ENCODE measurements around the gene PTPRR. TPM values are rescaled to one million over a fixed set of nuclear protein-coding genes. Genes with fewer than 3 reads are reported as not detected.

Gene PTPRR
- polyA plus RNA-seq, 4 donors = 0.64 to 0.82 (median 0.73) TPM

- DNase-seq (ENCODE audit: low read depth in 4 of 4, low spot score in 2 of 4) = no peak
Observed at GRCh38 chr12:70806043-70806442, 114.5 kb downstream of the PTPRR start.

DNA sequence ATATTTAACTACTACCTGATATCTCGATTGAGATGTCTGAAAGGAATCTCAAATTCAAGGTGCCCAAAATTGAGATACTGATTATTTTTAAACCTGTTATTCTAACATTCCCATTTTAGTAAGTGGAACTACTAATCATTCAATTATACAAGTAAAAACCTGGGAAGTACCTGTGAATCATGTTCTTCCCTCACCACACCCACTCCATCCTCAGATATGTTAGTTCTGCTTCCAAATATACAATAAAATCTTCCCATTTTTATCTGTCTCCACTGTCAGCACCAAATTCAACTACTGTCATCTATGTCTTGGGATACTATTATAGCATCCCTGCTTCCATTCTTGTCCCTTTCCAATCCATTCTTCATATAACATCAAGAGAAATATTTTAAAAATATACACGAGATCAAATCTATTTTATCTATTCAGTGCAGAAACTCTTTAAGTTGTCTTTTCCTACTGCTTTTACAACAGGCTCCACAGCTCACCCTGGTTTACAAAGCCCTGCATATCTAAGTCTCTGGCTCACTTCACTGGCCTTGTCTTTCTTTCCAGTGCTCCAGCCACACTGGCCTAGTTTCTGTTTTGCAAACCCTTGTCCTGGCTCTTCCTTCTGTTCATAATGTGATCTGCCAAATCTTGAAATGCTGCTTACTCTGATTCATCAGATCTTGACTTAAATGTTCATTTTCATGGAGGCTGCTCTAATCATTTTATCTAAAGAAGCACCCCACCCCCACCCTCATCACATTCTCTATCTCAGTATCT lies 122.3 kb downstream of the PTPRR start:
- no peak for DNase-seq (ENCODE audit: low read depth in 4 of 4, low spot score in 2 of 4)

DNA sequence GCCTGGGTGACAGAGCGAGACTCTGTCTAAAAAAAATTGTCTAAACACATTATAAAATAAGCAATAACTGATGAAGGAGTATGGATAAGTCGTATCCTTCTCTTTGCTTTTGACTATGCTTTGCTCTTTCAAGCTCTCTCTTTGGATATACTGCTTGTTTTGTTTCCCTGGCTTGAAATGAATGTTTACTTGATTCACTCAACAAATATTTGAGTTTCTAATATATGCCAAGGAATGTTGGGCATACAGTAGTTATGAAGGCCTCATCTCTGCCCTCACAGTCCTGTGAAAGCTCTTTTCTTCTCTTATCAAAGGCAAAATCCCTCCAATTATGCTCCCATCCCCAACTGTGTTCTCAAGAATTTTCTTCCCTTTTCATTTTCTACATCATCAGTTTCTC lies 123.5 kb downstream of the PTPRR start:
- DNase-seq (ENCODE audit: low read depth in 4 of 4, low spot score in 2 of 4) = no peak

- DNase-seq (ENCODE audit: low read depth in 4 of 4, low spot score in 2 of 4) = no peak
Observed at GRCh38 chr12:70795608-70796007, 124.9 kb downstream of the PTPRR start.

- no peak for DNase-seq (ENCODE audit: low read depth in 4 of 4, low spot score in 2 of 4)
Observed at GRCh38 chr12:70794131-70794530, 126.4 kb downstream of the PTPRR start.

- DNase-seq (ENCODE audit: low read depth in 4 of 4, low spot score in 2 of 4) = no peak
Observed at GRCh38 chr12:70788774-70789173, 131.8 kb downstream of the PTPRR start.

GRCh38 chr12:70787612-70788011 lies 132.9 kb downstream of the PTPRR start:
- no peak for DNase-seq (ENCODE audit: low read depth in 4 of 4, low spot score in 2 of 4)

DNA sequence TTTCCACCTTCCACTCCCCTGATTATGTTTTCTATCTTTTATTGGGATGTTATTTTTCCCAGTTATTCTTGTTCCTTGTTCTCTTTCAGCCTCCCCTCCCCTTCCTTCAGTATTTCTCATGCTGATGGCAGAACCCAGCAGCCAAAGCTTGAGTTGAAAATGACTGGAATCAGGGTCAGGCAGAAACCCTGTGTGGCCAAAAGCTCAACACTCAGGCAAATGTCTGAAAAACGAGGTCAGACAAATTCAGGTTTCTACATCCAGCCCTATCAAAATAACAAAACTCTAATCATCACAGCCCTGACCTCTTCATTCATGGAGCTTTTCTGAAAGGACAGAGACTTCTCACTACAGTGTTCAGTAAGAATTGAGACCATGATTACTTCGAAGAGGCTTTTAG lies 134.6 kb downstream of the PTPRR start:
- no peak for DNase-seq (ENCODE audit: low read depth in 4 of 4, low spot score in 2 of 4)

GRCh38 chr12:70784042-70784668 lies 136.4 kb downstream of the PTPRR start:
- DNase-seq (ENCODE audit: low read depth in 4 of 4, low spot score in 2 of 4) = no peak

DNA sequence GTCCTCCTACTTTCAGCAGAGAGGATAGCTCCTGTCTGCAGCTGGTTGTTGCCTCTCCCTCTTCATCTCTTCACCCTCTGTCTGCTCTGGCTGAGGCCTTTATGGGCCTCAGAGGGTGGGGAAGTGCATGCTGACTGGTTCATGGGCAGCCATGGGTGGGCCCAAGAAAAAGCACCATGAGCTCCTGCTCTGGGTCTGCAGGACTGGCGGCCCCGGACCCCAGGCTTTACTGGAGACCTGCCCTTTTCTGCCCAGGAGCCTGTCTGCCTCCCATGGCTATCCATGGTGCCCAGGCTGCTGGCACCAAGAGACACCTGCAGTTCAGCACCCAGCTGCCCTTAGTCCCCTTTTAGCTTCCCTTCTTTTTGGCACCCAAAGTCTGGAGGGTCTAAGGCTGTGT lies 137.1 kb downstream of the PTPRR start:
- no peak for DNase-seq (ENCODE audit: low read depth in 4 of 4, low spot score in 2 of 4)

- no peak for DNase-seq (ENCODE audit: low read depth in 4 of 4, low spot score in 2 of 4)
Observed at GRCh38 chr12:70779250-70779649, 141.3 kb downstream of the PTPRR start.

DNA sequence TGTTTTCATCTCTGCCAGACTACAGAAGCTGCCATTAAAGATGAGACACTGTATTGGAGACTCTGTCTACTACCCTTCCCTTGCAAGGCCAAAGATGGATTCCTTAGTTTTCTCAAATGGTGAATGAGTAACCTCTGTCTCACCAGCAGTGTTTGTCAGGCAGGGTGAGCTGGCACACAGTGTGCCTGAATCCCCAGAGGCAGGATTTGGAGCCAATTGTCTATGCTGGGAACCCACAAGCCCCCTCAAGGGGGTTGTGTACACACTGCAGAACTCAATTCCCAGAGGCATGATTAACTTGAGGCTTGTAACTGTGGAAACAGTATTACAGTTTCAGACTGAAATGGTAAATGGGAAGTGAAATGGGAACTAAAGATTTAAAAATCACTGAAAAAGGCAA lies 146.5 kb downstream of the PTPRR start:
- no peak for DNase-seq (ENCODE audit: low read depth in 4 of 4, low spot score in 2 of 4)

DNA sequence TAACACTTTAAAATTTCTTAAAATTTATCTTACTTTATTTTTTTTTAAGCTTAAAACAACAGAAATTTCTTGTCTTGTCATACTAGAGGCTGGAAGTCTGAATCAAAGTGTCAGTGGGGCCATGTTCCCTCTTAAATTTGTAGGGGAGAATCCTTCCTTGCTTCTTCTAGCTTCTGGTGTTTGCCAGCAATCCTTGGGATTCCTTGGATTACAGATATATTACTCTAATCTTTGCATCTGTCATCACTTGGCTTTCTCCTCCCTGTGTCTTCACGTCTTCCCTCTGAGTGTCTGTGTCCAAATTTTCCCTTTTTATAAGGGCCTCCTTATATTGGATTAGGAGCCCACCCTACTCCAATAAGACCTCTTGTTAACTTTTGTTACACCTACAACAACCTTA lies 147.7 kb downstream of the PTPRR start:
- no peak for DNase-seq (ENCODE audit: low read depth in 4 of 4, low spot score in 2 of 4)

DNA sequence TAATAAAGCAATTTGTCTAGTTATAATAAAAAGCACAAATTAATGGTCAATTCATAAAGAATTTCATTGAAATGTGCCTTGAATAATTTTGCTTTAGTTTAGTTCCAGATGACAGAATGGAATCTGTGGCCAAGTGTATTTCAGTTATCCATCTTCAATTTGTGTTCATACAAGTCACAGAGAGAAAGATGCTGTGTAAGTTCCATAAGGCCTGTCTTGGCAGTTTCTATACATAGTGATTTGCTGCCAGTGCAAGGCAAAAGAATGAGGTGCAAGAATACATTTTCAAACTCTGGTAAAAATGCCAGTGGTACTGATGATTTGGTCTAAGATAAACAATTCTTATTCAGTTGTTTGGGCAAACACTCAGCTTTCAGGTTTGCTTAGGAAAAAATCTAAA lies 149.0 kb downstream of the PTPRR start:
- no peak for DNase-seq (ENCODE audit: low read depth in 4 of 4, low spot score in 2 of 4)

- DNase-seq (ENCODE audit: low read depth in 4 of 4, low spot score in 2 of 4) = no peak
Observed at GRCh38 chr12:70763666-70764065, 156.9 kb downstream of the PTPRR start.

- no peak for DNase-seq (ENCODE audit: low read depth in 4 of 4, low spot score in 2 of 4)
Observed at GRCh38 chr12:70762000-70762399, 158.5 kb downstream of the PTPRR start.

DNA sequence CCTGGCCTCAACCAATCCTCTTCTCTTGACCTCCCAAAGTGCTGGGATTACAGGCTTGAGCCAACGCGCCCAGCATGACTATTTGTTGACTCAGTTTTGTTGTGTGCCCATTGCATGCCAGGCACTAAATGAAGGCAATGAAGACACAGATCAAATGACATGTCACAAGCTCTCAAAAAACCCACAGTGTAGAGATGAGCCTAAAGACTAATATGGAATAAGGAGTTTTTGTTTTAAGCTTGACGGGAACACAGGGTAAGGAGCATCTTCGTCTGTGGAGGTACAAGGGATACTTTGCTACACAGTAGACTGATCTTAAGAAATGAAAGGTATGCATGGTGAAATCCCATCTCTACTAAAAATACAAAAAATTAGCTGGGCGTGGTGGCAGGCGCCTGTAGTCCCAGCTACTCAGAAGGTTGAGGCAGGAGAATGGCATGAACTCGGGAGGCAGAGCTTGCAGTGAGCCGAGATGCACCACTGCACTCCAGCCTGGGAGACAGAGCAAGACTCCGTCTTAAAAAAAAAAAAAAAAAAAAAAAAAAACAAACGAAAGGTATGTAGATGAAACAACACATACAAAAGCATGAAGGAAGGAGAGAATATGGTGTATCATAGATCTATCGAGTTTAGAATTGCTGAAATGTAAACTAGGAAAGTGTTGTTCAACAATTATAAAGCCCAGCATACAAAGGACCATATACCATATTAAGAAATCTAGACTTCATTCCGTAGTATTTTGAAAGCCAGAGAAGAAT lies 161.2 kb downstream of the PTPRR start:
- no peak for DNase-seq (ENCODE audit: low read depth in 4 of 4, low spot score in 2 of 4)

DNA sequence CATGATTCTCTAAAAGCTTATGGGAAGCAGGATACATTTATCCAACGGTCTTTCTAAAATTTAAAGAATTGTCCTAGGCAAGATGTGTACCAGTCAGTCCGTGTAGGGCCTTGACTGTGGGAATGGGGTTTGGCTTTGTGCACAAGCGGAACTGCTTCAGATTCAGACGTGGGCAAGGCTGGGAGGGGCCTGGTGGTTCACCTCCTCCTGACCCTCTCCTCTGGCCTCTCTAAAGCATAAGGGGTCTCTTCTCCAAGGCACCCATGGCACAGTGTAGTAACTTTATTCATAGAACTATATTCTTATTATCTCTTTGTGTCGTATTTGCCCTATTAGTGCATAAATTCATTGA lies 162.1 kb downstream of the PTPRR start:
- no peak for DNase-seq (ENCODE audit: low read depth in 4 of 4, low spot score in 2 of 4)

GRCh38 chr12:70757830-70758493 lies 162.6 kb downstream of the PTPRR start:
- DNase-seq (ENCODE audit: low read depth in 4 of 4, low spot score in 2 of 4) = no peak

DNA sequence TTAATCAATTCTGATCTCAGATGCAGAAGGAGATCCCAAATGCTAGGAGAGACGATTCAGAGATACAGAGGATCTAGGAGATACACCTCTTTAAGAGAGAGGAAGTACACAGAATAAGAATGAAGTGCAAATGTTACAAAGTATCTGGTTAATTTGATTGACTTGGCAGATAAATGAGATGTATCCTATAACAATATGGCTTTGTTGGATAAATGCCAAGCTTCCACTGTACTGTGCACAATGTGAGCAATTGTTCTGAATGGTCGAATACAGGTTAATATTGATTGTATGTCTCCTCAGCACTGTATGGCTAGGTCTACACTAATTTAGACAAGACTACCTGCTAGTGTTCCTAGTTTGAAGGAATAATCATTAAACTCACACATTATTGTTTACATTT lies 163.7 kb downstream of the PTPRR start:
- no peak for DNase-seq (ENCODE audit: low read depth in 4 of 4, low spot score in 2 of 4)

GRCh38 chr12:70756118-70756517 lies 164.4 kb downstream of the PTPRR start:
- DNase-seq (ENCODE audit: low read depth in 4 of 4, low spot score in 2 of 4) = no peak
